Left ventricle myocardium inferior (tissue), 1 donor: ENCODE results near the gene MAP1LC3B2. TPM values are rescaled to one million over a fixed set of nuclear protein-coding genes. Genes with fewer than 3 reads are reported as not detected.

Experiments used
- DNase-seq: peaks from one replicate; pipeline ENCODE4 v3.0.0-alpha.2; 2020
- H3K27ac ChIP-seq: fragments of 200-600 bp; replicated peaks from 2 replicates; pipeline ENCODE4 v1.8.0; 2021
- H3K27me3 ChIP-seq: fragments of 200-600 bp; 2 replicates; pipeline ENCODE4 v1.8.0; 2021; ENCODE audit warnings: low read depth
- H3K36me3 ChIP-seq: fragments of 200-600 bp; 2 replicates; pipeline ENCODE4 v1.8.0; 2021
- H3K4me1 ChIP-seq: fragments of 200-600 bp; 2 replicates; pipeline ENCODE4 v1.8.0; 2021
- H3K4me3 ChIP-seq: fragments of 200-600 bp; 2 replicates; pipeline ENCODE4 v1.8.0; 2021; ENCODE audit warnings: mild to moderate bottlenecking, moderate library complexity
- H3K9me3 ChIP-seq: fragments of 200-600 bp; replicated peaks from 2 replicates; pipeline ENCODE4 v1.8.0; 2021
- CTCF ChIP-seq: fragments of 200-600 bp; IDR thresholded peaks from 2 replicates; pipeline ENCODE4 v1.8.0; 2021; ENCODE audit warnings: antibody characterized with exemption, mild to moderate bottlenecking, borderline replicate concordance
- intact Hi-C: fragments of 100-400 bp; cut with micrococcal nuclease; formaldehyde crosslinking; loops from one replicate; pipeline ENCODE4 v1.11.0; 2022
- total RNA-seq: library from RNA; stranded (reverse); fragmentation: NEBNext Ultra II Directional; extraction: Animal tissue kit (Norgen Biotek cat#: 25700); gene quantifications from one replicate; pipeline ENCODE4 v1.2.1, GENCODE V29; 2021
- donor health status: DM: no; HTN: yes; CAD: no; lungs with severe emphysema.

MAP1LC3B2 gene
- total RNA-seq, 1 donor from 2014 or later = 2.9 TPM

GRCh38 chr12:116538076-116538591 is 21.0 kb upstream of the MAP1LC3B2 start:
- Histone ChIP-seq H3K27ac (peak overlapping the region; percentile 28), H3K9me3 (no peaks in the 10 kb centered on the region), H3K4me3 (no peak overlapping the region), H3K36me3 (no peaks in the 10 kb centered on the region), H3K4me1 (peaks cover 40% of the 10 kb centered on the region), H3K27me3 (peaks cover 16% of the 10 kb centered on the region)
- no peak for TF ChIP-seq CTCF
- DNase-seq = no peak
- intact Hi-C loops = no loop called here

GRCh38 chr12:116538682-116539305 is 20.4 kb upstream of the MAP1LC3B2 start:
- Histone ChIP-seq H3K4me1 (peaks cover 33% of the 10 kb centered on the region), H3K4me3 (no peak overlapping the region), H3K27ac (peak overlapping the region; percentile 51), H3K9me3 (no peaks in the 10 kb centered on the region), H3K36me3 (no peaks in the 10 kb centered on the region), H3K27me3 (peaks cover 12% of the 10 kb centered on the region)
- TF ChIP-seq CTCF = no peak
- DNase-seq = no peak
- intact Hi-C loops = no loop called here

GRCh38 chr12:116539361-116539771 is 19.8 kb upstream of the MAP1LC3B2 start:
- Histone ChIP-seq H3K4me3 (no peak overlapping the region), H3K27me3 (peaks cover 12% of the 10 kb centered on the region), H3K27ac (peak overlapping the region; percentile 51), H3K9me3 (no peaks in the 10 kb centered on the region), H3K4me1 (peaks cover 27% of the 10 kb centered on the region), H3K36me3 (no peaks in the 10 kb centered on the region)
- DNase-seq = no peak
- intact Hi-C loops = no loop called here
- TF ChIP-seq CTCF = no peak

GRCh38 chr12:116539905-116540482 is 19.2 kb upstream of the MAP1LC3B2 start:
- Histone ChIP-seq H3K4me1 (peaks cover 22% of the 10 kb centered on the region), H3K36me3 (no peaks in the 10 kb centered on the region), H3K27me3 (peaks cover 12% of the 10 kb centered on the region), H3K27ac (peak overlapping the region; percentile 51), H3K4me3 (no peak overlapping the region), H3K9me3 (no peaks in the 10 kb centered on the region)
- intact Hi-C loops = no loop called here
- no peak for TF ChIP-seq CTCF
- peak; percentile 53 for DNase-seq

- peaks cover 12% of the 10 kb centered on the region for H3K27me3 ChIP-seq
- H3K27ac ChIP-seq = peak overlapping the region; percentile 51
- DNase-seq = no peak
- H3K9me3 ChIP-seq = no peaks in the 10 kb centered on the region
- no peaks in the 10 kb centered on the region for H3K36me3 ChIP-seq
- intact Hi-C loops = no loop called here
- peaks cover 22% of the 10 kb centered on the region for H3K4me1 ChIP-seq
- no peak for TF ChIP-seq CTCF
- H3K4me3 ChIP-seq = no peak overlapping the region
Observed at GRCh38 chr12:116540622-116541152, 18.5 kb upstream of the MAP1LC3B2 start.
